Measurements from ENCODE around the gene DSPP. TPM values are rescaled to one million over a fixed set of nuclear protein-coding genes. Genes with fewer than 3 reads are reported as not detected.

DSPP gene
- total RNA-seq, 1 donor from 2014 or later, result not detected

DNA sequence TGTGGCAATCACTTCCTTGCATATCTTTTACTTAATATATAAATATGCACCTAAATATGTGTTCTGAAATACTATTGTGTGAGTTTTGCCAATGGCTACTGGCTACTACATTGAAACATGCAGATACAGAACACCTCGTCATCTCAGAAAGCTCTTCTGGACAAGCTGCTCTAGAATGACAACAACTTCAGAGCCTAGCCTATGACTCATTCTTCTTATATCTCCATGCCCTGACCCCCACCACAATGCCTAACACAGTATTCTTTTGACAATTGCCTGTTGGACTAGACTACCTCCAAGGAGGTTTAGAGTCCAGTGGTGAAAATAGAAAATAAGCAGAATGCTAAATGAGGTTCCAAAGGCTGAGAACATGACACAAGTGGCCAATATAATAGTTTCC is 24.1 kb downstream of the DSPP start:
- no peak for ATAC-seq

DNA sequence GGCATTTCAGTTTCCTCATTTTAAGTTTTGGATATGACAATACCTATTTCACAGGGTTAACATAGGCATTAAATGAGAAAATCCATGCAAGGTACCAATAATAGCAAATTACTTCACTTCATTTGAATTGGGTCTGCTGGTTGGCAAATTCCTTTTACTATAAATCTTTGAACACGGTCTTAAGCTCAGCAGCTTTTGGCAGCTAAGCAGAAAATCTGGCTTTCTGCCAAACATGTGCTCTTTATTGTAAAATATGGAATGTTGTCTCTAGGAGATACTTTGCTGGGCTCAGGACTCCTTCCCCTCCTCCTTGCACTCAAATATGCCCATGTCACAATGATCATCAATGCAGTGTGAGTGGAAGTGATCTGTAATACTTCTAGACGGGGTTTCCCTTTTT is 24.9 kb downstream of the DSPP start:
- no peak for ATAC-seq

DNA sequence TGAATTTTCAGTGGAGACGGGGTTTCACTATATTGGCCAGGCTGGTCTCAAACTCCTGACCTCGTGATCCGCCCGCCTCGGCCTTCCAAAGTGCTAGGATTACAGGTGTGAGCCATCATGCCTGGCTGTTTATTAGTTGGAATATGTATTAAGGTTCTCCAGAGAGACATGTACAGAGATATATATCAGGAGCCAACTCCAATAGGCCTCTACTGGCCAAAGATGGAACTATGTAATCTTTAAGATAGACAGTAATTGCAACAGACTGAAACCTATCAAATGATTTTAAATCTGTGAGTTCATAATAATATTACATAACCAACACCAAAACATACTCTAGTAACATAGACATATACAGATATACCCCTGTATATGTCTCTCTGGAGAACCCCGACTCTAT is 36.0 kb downstream of the DSPP start:
- no peak for ATAC-seq

DNA sequence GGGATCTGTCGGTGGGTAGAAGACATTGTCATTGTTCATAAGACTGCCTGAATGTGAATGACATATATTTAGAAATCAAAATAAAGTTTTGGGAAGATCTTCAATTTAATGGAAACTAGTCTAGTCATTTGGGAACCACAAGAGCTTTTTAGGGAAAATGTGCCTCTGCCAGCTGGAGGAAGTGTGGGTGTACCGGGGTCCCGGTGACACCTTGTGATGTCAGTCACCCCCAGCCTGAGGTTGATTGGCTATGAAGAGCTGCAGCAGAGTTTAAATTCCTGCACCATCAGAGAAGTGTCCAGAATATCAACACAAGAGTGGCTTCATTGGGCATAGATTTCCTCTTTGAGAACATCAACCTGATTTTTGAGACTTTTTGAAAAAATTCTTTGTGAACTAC is 41.7 kb downstream of the DSPP start, which contains the start of gene DMP1:
Gene DMP1 (plus strand): TSS at position 301 of the 400 bp plus-strand sequence. CDS start 6,213 bp downstream, outside the sequence.
- ATAC-seq, result no peak

DNA sequence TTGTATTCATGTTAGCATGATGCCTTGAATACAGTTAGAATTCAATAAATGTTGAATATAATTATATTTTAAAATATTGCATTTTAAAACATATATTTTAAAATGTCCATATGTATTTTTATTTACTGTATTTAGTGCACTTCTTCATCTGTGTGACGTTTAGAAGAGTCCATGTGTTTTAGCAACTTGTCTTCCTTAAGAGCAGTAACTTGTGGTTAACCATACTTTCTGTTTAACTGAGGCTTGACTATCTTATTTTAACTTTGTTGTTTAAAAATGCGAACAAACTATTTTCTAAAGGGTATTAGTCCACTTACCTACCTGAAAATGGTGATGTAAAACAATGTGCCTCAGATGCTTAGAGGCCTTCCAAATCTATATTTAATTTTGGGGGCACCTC is 42.6 kb downstream of the DSPP start:
- no peak for ATAC-seq

DNA sequence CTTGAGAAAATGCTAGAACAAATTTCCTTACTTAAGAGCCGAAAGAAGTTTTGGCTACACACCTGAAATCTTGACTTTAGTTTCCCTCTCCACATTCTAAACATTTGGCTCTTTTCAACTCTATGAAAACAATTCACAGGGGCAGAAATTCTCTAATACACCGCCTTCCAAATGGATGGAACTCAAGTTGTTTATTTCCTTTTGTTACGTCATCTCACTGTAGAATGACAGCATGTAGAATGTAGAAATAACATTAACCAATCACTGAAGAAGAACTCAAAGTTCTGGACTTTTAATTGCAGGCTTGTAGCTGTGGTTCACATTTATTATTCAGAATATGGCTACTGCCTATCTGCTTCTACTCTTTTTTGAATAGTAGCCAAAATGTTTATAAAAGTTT is 43.6 kb downstream of the DSPP start:
- no peak for ATAC-seq

DNA sequence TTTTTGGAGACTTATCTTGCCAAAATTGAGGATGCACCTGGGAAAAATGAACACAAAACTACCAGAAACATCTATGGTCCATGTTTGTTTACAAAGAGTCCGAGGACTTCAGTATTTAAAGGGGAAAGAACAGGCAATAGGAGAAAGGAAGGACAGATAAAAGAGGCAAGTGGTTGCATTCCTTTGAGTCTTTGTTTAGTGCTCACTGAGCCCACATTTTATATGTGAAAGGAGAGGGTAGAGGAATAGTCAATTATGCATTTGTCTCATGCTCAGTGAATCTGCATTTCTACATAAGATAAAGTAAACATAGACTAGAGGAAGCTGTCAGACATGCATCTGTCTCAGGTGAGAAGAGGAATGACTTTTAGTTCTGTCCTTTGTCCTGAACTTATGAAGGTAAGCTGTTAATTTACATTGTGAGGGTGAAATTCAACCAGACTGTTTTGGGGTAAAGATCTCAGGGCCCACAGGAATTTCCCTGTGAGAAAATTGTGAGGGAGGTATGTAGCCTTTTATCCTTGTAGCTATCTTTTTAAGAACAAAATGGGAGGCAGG is 46.2 kb downstream of the DSPP start:
- ATAC-seq, result no peak

DNA sequence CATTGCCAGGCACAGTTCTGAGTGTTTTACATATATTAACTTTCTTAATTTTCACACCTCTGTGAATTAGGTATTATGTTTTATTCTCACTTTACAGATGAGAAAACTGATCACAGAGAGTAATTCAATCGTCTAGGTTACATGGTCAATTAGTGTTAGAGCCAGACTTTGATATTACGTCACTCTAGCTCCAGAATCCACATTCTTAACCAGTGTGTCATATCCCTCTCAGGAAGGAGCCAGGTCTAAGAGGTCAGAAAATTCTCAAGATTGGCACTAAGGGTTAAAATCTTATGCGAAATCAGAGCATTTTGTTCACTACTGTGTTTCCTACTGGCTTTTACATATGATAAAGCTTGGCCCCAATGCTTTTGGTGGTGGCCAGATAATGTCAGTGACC is 49.2 kb downstream of the DSPP start:
- no peak for ATAC-seq

DNA sequence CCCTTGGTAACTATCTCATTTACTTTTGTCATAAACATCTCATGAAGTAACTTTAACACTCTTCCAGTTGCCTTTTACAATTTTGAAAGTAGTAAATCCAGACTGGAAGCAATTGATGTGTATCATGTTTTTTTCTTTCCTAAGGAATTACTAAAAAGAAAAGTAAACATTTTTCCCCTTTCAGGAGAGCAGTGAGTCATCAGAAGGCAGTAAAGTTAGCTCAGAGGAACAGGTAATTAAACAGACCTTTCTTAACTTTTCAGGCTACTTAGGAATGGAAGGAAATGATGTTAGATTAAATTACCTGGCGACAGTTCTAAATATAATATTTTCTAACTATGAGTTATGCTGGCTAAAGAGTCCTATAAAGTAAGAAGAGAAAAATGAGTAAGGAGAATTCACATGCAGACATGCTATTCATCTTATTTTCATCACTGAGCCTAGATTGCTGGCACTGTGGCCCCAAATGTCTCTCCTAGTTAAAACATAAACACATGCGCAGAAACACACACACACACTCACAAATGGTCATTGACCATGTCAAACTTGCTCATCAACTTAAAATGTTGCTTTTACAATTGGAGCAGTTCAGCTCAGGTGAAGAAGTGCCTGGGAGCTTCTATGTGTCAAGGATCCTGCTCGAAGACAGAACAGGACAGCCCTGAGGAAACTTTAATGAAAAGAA is 51.1 kb downstream of the DSPP start:
- no peak for ATAC-seq

DNA sequence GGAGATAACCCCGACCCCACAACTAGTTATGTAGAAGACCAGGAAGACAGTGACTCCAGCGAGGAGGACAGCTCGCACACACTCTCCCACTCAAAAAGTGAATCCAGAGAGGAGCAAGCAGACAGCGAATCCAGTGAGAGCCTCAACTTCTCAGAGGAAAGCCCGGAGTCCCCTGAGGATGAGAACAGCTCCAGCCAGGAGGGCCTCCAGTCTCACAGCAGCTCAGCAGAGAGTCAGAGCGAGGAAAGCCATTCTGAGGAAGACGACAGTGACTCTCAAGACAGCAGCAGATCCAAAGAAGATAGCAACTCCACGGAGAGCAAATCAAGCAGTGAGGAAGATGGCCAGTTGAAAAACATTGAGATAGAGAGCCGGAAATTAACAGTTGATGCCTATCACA is 54.5 kb downstream of the DSPP start:
- no peak for ATAC-seq

Other genes starting within 250 kb of the DSPP start
- 5.5 TPM for gene HSD17B11, start 217.3 kb upstream of the DSPP start, total RNA-seq
- gene NUDT9, start 186.0 kb upstream of the DSPP start, total RNA-seq, result 12.9 TPM
- 31.0 TPM for gene SPARCL1, start 79.2 kb upstream of the DSPP start, total RNA-seq
- gene DMP1, start 41.8 kb downstream of the DSPP start, total RNA-seq, result not detected
- gene IBSP, start 191.0 kb downstream of the DSPP start, total RNA-seq, result not detected
- gene MEPE, start 224.4 kb downstream of the DSPP start, total RNA-seq, result not detected